Mesenchymal stem cell (in vitro differentiated cells and primary cell): ENCODE measurements around the gene DDN.

Source experiments
- DNase-seq: peaks from one replicate; pipeline ENCODE4 v3.0.0-alpha.2; 2013
- H2AFZ ChIP-seq: one replicate; pipeline ENCODE4 v1.6.1; 2013; ENCODE audit warnings: low read depth, mild to moderate bottlenecking, control low read depth, inconsistent platforms, low read length, moderate library complexity
- H2AK5ac ChIP-seq: 2 replicates; pipeline ENCODE4 v1.6.1; 2013; ENCODE audit warnings: low read length, moderate library complexity, mild to moderate bottlenecking, inconsistent platforms; ENCODE audit not compliant: severe bottlenecking
- H2BK120ac ChIP-seq: one replicate; pipeline ENCODE4 v1.6.1; 2013; ENCODE audit warnings: low read depth, mild to moderate bottlenecking, inconsistent platforms, low read length, moderate library complexity
- H2BK12ac ChIP-seq, 2 experiments: one replicate each; pipeline ENCODE4 v1.6.1; 2013; ENCODE audit warnings: inconsistent platforms in 2 of 2, low read length in 2 of 2, mild to moderate bottlenecking in 2 of 2, moderate library complexity in 2 of 2, control low read depth in 1 of 2
- H2BK15ac ChIP-seq: one replicate; pipeline ENCODE4 v1.6.1; 2013; ENCODE audit warnings: mild to moderate bottlenecking, low read depth, inconsistent platforms; ENCODE audit not compliant: poor library complexity, severe bottlenecking
- H2BK5ac ChIP-seq: 2 replicates; pipeline ENCODE4 v1.6.1; 2013; ENCODE audit warnings: low read depth, mild to moderate bottlenecking, low read length, control low read depth, inconsistent platforms; ENCODE audit not compliant: poor library complexity, severe bottlenecking
- H3K14ac ChIP-seq, 2 experiments: one replicate each; pipeline ENCODE4 v1.6.1; 2013; ENCODE audit warnings: inconsistent platforms in 2 of 2, low read length in 2 of 2, control low read depth in 1 of 2, mild to moderate bottlenecking in 1 of 2, moderate library complexity in 1 of 2
- H3K18ac ChIP-seq, 2 experiments: one replicate each; pipeline ENCODE4 v1.6.1; 2013; ENCODE audit warnings: inconsistent platforms in 2 of 2, low read length in 2 of 2, control low read depth in 1 of 2, low read depth in 1 of 2, mild to moderate bottlenecking in 1 of 2
- H3K23ac ChIP-seq, 2 experiments: one replicate each; pipeline ENCODE4 v1.6.1; 2013; ENCODE audit warnings: inconsistent platforms in 2 of 2, low read length in 2 of 2, mild to moderate bottlenecking in 2 of 2, moderate library complexity in 2 of 2, control low read depth in 1 of 2
- H3K27ac ChIP-seq: 2 replicates; pipeline ENCODE4 v1.5.1; 2013; ENCODE audit warnings: mild to moderate bottlenecking, moderate library complexity, low read length, control low read depth, inconsistent platforms; ENCODE audit not compliant: poor library complexity, severe bottlenecking
- H3K27me3 ChIP-seq, 2 experiments: 2 replicates each; pipeline versions ENCODE4 v1.6.1 to v1.7.0; 2013; ENCODE audit warnings: low read length in 2 of 2, mild to moderate bottlenecking in 2 of 2, moderate library complexity in 2 of 2, control low read depth in 1 of 2, inconsistent platforms in 1 of 2; ENCODE audit not compliant: control insufficient read depth in 1 of 2, insufficient read depth in 1 of 2
- H3K36me3 ChIP-seq, 2 experiments: 2 replicates each; pipeline versions ENCODE4 v1.6.1 to v1.7.0; 2013; ENCODE audit warnings: low read length in 2 of 2, control low read depth in 1 of 2, inconsistent platforms in 1 of 2, low read depth in 1 of 2, mild to moderate bottlenecking in 1 of 2; ENCODE audit not compliant: insufficient read depth in 2 of 2, control insufficient read depth in 1 of 2
- H3K4ac ChIP-seq, 2 experiments: one replicate each; pipeline ENCODE4 v1.6.1; 2013; ENCODE audit warnings: inconsistent platforms in 2 of 2, low read length in 2 of 2, mild to moderate bottlenecking in 2 of 2, moderate library complexity in 2 of 2, control low read depth in 1 of 2, low read depth in 1 of 2
- H3K4me1 ChIP-seq: 2 replicates; pipeline ENCODE4 v1.6.1; 2013; ENCODE audit warnings: low read depth, low read length, control low read depth; ENCODE audit not compliant: control insufficient read depth, insufficient read depth
- H3K4me2 ChIP-seq: 2 replicates; pipeline ENCODE4 v1.6.1; 2013; ENCODE audit warnings: low read length, mild to moderate bottlenecking, inconsistent platforms; ENCODE audit not compliant: poor library complexity, severe bottlenecking
- H3K4me3 ChIP-seq, 2 experiments: 2 replicates each; pipeline versions ENCODE4 v1.5.1 to v1.7.0; 2013; ENCODE audit warnings: low read length in 2 of 2, mild to moderate bottlenecking in 2 of 2, control low read depth in 1 of 2, low read depth in 1 of 2; ENCODE audit not compliant: insufficient read depth in 1 of 2
- H3K79me1 ChIP-seq: replicated peaks from 2 replicates; pipeline ENCODE4 v1.6.1; 2013; ENCODE audit warnings: mild to moderate bottlenecking, control low read depth, low read length, inconsistent platforms; ENCODE audit not compliant: poor library complexity, severe bottlenecking
- H3K9ac ChIP-seq: 2 replicates; pipeline ENCODE4 v1.7.0; 2013; ENCODE audit warnings: mild to moderate bottlenecking, low read length, moderate library complexity
- H3K9me3 ChIP-seq: 2 replicates; pipeline ENCODE4 v1.7.0; 2013; ENCODE audit warnings: mild to moderate bottlenecking, low read length; ENCODE audit not compliant: control insufficient read depth
- H4K8ac ChIP-seq: one replicate; pipeline ENCODE4 v1.6.1; 2013; ENCODE audit warnings: inconsistent platforms, mild to moderate bottlenecking, low read length, moderate library complexity
- H4K91ac ChIP-seq: one replicate; pipeline ENCODE4 v1.6.1; 2013; ENCODE audit warnings: mild to moderate bottlenecking, low read length, inconsistent platforms
- WGBS: methylation state at CpG from one replicate; pipeline ENCODE4 v1.1.7; 2013; ENCODE audit warnings: mixed read lengths; 5-methylcytosine and 5-hydroxymethylcytosine counted together

Gene DDN

GRCh38 chr12:48993787-48994186 is 5.4 kb downstream of the DDN start:
- Histone ChIP-seq H2AFZ (no peak overlapping the region), H3K27ac (no peak overlapping the region), H3K36me3 (no peaks in the 10 kb centered on the region), H3K79me1 (no peaks in the 10 kb centered on the region), H3K9me3 (no peaks in the 10 kb centered on the region), H3K9ac (no peak overlapping the region), H2BK5ac (no peak overlapping the region), H3K4me1 (peaks cover 18% of the 10 kb centered on the region), H2BK12ac (no peak overlapping the region), H3K4me2 (no peak overlapping the region), H3K27me3 (peaks cover 65 to 72% of the 10 kb centered on the region in 2 experiments), H3K14ac (no peak overlapping the region), H4K91ac (no peak overlapping the region), H2BK15ac (no peak overlapping the region), H3K4me3 (no peak overlapping the region), H2BK120ac (no peak overlapping the region), H2AK5ac (no peak overlapping the region), H4K8ac (no peak overlapping the region), H3K18ac (no peak overlapping the region), H3K4ac (no peak overlapping the region), H3K23ac (no peak overlapping the region)
- 67% methylated on average over 3 of the region's 3 CpGs for WGBS
- no peak for DNase-seq

- Histone ChIP-seq H3K9ac (no peak overlapping the region), H3K27me3 (peaks cover 74 to 75% of the 10 kb centered on the region in 2 experiments), H2AK5ac (no peak overlapping the region), H3K18ac (no peak overlapping the region), H3K4me3 (no peak overlapping the region), H3K23ac (no peak overlapping the region), H2BK15ac (no peak overlapping the region), H3K14ac (no peak overlapping the region), H2BK12ac (no peak overlapping the region), H3K36me3 (no peaks in the 10 kb centered on the region), H3K9me3 (no peaks in the 10 kb centered on the region), H4K91ac (no peak overlapping the region), H2BK120ac (no peak overlapping the region), H3K4me2 (no peak overlapping the region), H3K79me1 (no peaks in the 10 kb centered on the region), H3K27ac (no peak overlapping the region), H3K4me1 (no peaks in the 10 kb centered on the region), H4K8ac (no peak overlapping the region), H2BK5ac (no peak overlapping the region), H2AFZ (no peak overlapping the region), H3K4ac (no peak overlapping the region)
- peak; percentile 26 for DNase-seq
- 65% methylated on average over 8 of the region's 8 CpGs for WGBS
Observed at GRCh38 chr12:48991247-48992050, 7.7 kb downstream of the DDN start.

- Histone ChIP-seq H3K79me1 (no peaks in the 10 kb centered on the region), H3K9me3 (no peaks in the 10 kb centered on the region), H2BK120ac (no peak overlapping the region), H3K18ac (no peak overlapping the region), H2BK5ac (no peak overlapping the region), H2BK12ac (no peak overlapping the region), H4K91ac (no peak overlapping the region), H3K4me2 (no peak overlapping the region), H2AK5ac (no peak overlapping the region), H3K14ac (no peak overlapping the region), H3K4me1 (no peaks in the 10 kb centered on the region), H3K23ac (no peak overlapping the region), H4K8ac (no peak overlapping the region), H2AFZ (no peak overlapping the region), H3K9ac (no peak overlapping the region), H2BK15ac (no peak overlapping the region), H3K27ac (no peak overlapping the region), H3K4ac (no peak overlapping the region), H3K36me3 (no peaks in the 10 kb centered on the region), H3K4me3 (no peak overlapping the region), H3K27me3 (peaks cover 79 to 84% of the 10 kb centered on the region in 2 experiments)
- DNase-seq: no peak
Observed at GRCh38 chr12:48990552-48990951, 8.6 kb downstream of the DDN start.

- Histone ChIP-seq H3K9me3 (no peaks in the 10 kb centered on the region), H3K36me3 (no peaks in the 10 kb centered on the region), H3K4ac (no peak overlapping the region), H2BK12ac (no peak overlapping the region), H3K79me1 (no peaks in the 10 kb centered on the region), H3K4me3 (no peak overlapping the region), H3K27me3 (peaks cover 85 to 86% of the 10 kb centered on the region in 2 experiments), H3K4me1 (no peaks in the 10 kb centered on the region), H3K14ac (no peak overlapping the region), H3K27ac (no peak overlapping the region), H3K4me2 (no peak overlapping the region), H2BK15ac (no peak overlapping the region), H2AFZ (no peak overlapping the region), H3K23ac (no peak overlapping the region), H2AK5ac (no peak overlapping the region), H2BK5ac (no peak overlapping the region), H4K91ac (no peak overlapping the region), H3K18ac (no peak overlapping the region), H4K8ac (no peak overlapping the region), H2BK120ac (no peak overlapping the region), H3K9ac (no peak overlapping the region)
- 34% methylated on average over 16 of the region's 16 CpGs for WGBS
- peak; percentile 54 for DNase-seq
Observed at GRCh38 chr12:48988030-48988649, 11.0 kb downstream of the DDN start.
